K562 (cell line): ENCODE data around the gene ASB6. TPM values are rescaled to one million over a fixed set of nuclear protein-coding genes. Genes with fewer than 3 reads are reported as not detected.

Source experiments
- MCM7 ChIP-seq, 2 experiments: fragments of 450-650 bp; IDR thresholded peaks; 2 replicates each; pipeline ENCODE4 v1.6.1; 2016 to 2018
- MEIS2 ChIP-seq: fragments of 450-650 bp; IDR thresholded peaks from 2 replicates; pipeline ENCODE4 v1.6.1; 2014; ENCODE audit warnings: mild to moderate bottlenecking; ENCODE audit not compliant: partially characterized antibody
- RBM25 ChIP-seq: fragments of 200-400 bp; formaldehyde crosslinking; IDR thresholded peaks from 2 replicates; pipeline ENCODE4 v1.6.1; 2018; ENCODE audit warnings: low read length, low read depth, moderate library complexity; ENCODE audit not compliant: severe bottlenecking
- ZBTB1 ChIP-seq: sonication (generic); formaldehyde crosslinking; IDR thresholded peaks from 2 replicates; pipeline ENCODE4 v1.8.1; 2023; ENCODE audit warnings: missing genetic modification reagents, low read depth, mild to moderate bottlenecking, borderline replicate concordance
- ZNF124 ChIP-seq: sonication (generic); formaldehyde crosslinking; IDR thresholded peaks from 2 replicates; pipeline ENCODE4 v1.8.1; 2022; ENCODE audit warnings: missing genetic modification reagents
- ZNF146 ChIP-seq: IDR thresholded peaks from one replicate; pipeline ENCODE4 v1.6.1; 2018; ENCODE audit warnings: missing compliant biosample characterization; ENCODE audit not compliant: unreplicated experiment
- polyA plus RNA-seq, 8 experiments: library from polyadenylated mRNA; depleted of rRNA in 4 of 8; stranded (reverse) in 5 of 8; unstranded in 3 of 8; fragments of >200 nt; fragmentation: Nextera tagmentation in 2 of 8; fragmentation: Illumina TruSeq in 1 of 8; extraction: Ambion mirVana in 2 of 8; extraction: Trizol in 1 of 8; gene quantifications; 2 replicates each; pipeline versions ENCODE4 v1.2.1 to v1.2.3, GENCODE V29; 2011 to 2014; ENCODE audit warnings: inconsistent platforms in 1 of 8, missing spikeins in 1 of 8
- total RNA-seq, 7 experiments: library from RNA; depleted of rRNA in 6 of 7; stranded (reverse); fragments of >200 nt in 6 of 7; fragmentation: Illumina TruSeq in 2 of 7; extraction: Trizol in 2 of 7; gene quantifications; 2 replicates each; pipeline versions ENCODE4 v1.2.1 to v1.2.3, GENCODE V29; 2011 to 2021; ENCODE audit warnings: low replicate concordance in 1 of 7
- TF ChIP-seq, protein P1 (sequence below): fragments of 450-650 bp; IDR thresholded peaks from 2 replicates; pipeline ENCODE4 v1.6.1; 2018; ENCODE audit not compliant: partially characterized antibody
- TF ChIP-seq, protein P2 (sequence below): fragments of 450-650 bp; conservative IDR thresholded peaks from 2 replicates; pipeline ENCODE4 v1.6.1; 2016; ENCODE audit warnings: missing genetic modification characterization, low read depth, mild to moderate bottlenecking, control low read depth, missing compliant biosample characterization
- TF ChIP-seq, protein P3 (sequence below): fragments of 250-450 bp; sonication (Bioruptor Pico); IDR thresholded peaks from 2 replicates; pipeline ENCODE4 v1.9.0; 2021; ENCODE audit warnings: mild to moderate bottlenecking, inconsistent platforms
- TF ChIP-seq, protein P4 (sequence below): fragments of 150-350 bp; IDR thresholded peaks from 2 replicates; pipeline ENCODE4 v1.6.1; 2014; ENCODE audit warnings: low read depth, mild to moderate bottlenecking, low read length, borderline replicate concordance
- TF ChIP-seq, protein P5 (sequence below): IDR thresholded peaks from 2 replicates; pipeline ENCODE4 v1.6.1; 2011; ENCODE audit warnings: borderline replicate concordance, low read depth, mild to moderate bottlenecking, moderate library complexity, low read length; ENCODE audit not compliant: insufficient read depth, poor library complexity, severe bottlenecking

The ASB6 gene
- total and polyA plus RNA-seq, 9 of the 15 experiments (the other 6 are each of a cell fraction or from before 2014, with no cell fraction given), result 0.92 to 17.8 (median 11.3) TPM

DNA sequence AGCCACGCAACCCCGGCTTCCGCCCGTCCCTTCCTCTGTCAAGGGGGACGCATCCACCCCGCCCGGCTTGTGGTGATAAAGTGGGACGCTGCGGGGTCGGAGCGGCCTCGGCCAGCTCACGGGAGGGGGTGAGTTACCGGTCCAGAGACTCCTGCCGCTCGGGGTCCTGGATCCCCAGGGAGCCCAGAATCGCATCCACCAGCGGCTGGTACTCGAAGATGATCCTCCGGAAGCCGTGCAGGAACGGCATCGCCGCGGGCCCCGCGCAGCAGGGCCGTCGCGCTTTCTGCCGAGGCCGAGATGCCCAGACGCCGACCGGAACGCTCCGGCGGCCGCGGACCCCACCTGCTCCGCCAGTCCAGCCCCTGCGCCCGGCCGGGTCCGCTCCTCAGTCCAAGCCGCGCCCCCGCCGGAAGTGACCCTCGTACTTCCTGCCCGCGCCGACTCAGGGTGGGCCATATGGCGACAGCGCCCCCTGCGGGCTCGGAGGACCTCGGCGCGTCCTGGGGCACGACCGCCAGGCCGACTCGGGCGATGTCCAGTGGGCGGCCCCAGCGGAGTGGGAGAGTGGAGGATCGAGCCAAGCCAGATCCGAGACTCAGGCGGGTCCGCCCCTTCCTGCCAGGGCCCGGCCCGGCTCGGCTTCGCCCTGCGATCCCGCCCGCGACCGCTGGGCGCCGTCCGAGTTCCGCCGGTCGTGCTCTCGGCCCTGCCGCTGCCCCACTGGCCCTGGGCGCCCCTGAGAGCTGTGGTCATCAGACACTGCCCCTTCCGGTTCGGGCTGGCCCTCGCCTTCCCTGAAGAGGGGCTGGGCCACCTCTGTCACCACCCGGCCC, at the start of gene ASB6 (continued):
- TF ChIP-seq, protein P1, sequence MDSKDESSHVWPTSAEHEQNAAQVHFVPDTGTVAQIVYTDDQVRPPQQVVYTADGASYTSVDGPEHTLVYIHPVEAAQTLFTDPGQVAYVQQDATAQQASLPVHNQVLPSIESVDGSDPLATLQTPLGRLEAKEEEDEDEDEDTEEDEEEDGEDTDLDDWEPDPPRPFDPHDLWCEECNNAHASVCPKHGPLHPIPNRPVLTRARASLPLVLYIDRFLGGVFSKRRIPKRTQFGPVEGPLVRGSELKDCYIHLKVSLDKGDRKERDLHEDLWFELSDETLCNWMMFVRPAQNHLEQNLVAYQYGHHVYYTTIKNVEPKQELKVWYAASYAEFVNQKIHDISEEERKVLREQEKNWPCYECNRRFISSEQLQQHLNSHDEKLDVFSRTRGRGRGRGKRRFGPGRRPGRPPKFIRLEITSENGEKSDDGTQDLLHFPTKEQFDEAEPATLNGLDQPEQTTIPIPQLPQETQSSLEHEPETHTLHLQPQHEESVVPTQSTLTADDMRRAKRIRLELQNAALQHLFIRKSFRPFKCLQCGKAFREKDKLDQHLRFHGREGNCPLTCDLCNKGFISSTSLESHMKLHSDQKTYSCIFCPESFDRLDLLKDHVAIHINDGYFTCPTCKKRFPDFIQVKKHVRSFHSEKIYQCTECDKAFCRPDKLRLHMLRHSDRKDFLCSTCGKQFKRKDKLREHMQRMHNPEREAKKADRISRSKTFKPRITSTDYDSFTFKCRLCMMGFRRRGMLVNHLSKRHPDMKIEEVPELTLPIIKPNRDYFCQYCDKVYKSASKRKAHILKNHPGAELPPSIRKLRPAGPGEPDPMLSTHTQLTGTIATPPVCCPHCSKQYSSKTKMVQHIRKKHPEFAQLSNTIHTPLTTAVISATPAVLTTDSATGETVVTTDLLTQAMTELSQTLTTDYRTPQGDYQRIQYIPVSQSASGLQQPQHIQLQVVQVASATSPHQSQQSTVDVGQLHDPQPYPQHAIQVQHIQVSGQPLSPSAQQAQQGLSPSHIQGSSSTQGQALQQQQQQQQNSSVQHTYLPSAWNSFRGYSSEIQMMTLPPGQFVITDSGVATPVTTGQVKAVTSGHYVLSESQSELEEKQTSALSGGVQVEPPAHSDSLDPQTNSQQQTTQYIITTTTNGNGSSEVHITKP, result peak; percentile 42
- TF ChIP-seq ZNF124 (CRISPR knock-in tag), result no peak
- peak; percentile 68; the same call in 1 of the 2 replicates for TF ChIP-seq ZBTB1 (CRISPR knock-in tag)
- TF ChIP-seq, protein P2, sequence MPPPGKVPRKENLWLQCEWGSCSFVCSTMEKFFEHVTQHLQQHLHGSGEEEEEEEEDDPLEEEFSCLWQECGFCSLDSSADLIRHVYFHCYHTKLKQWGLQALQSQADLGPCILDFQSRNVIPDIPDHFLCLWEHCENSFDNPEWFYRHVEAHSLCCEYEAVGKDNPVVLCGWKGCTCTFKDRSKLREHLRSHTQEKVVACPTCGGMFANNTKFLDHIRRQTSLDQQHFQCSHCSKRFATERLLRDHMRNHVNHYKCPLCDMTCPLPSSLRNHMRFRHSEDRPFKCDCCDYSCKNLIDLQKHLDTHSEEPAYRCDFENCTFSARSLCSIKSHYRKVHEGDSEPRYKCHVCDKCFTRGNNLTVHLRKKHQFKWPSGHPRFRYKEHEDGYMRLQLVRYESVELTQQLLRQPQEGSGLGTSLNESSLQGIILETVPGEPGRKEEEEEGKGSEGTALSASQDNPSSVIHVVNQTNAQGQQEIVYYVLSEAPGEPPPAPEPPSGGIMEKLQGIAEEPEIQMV (tag), result peak; percentile 97
- TF ChIP-seq, protein P3, sequence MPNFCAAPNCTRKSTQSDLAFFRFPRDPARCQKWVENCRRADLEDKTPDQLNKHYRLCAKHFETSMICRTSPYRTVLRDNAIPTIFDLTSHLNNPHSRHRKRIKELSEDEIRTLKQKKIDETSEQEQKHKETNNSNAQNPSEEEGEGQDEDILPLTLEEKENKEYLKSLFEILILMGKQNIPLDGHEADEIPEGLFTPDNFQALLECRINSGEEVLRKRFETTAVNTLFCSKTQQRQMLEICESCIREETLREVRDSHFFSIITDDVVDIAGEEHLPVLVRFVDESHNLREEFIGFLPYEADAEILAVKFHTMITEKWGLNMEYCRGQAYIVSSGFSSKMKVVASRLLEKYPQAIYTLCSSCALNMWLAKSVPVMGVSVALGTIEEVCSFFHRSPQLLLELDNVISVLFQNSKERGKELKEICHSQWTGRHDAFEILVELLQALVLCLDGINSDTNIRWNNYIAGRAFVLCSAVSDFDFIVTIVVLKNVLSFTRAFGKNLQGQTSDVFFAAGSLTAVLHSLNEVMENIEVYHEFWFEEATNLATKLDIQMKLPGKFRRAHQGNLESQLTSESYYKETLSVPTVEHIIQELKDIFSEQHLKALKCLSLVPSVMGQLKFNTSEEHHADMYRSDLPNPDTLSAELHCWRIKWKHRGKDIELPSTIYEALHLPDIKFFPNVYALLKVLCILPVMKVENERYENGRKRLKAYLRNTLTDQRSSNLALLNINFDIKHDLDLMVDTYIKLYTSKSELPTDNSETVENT (CRISPR knock-in tag), result peak; percentile 100
- TF ChIP-seq, protein P4, sequence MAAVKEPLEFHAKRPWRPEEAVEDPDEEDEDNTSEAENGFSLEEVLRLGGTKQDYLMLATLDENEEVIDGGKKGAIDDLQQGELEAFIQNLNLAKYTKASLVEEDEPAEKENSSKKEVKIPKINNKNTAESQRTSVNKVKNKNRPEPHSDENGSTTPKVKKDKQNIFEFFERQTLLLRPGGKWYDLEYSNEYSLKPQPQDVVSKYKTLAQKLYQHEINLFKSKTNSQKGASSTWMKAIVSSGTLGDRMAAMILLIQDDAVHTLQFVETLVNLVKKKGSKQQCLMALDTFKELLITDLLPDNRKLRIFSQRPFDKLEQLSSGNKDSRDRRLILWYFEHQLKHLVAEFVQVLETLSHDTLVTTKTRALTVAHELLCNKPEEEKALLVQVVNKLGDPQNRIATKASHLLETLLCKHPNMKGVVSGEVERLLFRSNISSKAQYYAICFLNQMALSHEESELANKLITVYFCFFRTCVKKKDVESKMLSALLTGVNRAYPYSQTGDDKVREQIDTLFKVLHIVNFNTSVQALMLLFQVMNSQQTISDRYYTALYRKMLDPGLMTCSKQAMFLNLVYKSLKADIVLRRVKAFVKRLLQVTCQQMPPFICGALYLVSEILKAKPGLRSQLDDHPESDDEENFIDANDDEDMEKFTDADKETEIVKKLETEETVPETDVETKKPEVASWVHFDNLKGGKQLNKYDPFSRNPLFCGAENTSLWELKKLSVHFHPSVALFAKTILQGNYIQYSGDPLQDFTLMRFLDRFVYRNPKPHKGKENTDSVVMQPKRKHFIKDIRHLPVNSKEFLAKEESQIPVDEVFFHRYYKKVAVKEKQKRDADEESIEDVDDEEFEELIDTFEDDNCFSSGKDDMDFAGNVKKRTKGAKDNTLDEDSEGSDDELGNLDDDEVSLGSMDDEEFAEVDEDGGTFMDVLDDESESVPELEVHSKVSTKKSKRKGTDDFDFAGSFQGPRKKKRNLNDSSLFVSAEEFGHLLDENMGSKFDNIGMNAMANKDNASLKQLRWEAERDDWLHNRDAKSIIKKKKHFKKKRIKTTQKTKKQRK, result no peak
- TF ChIP-seq, protein P5, sequence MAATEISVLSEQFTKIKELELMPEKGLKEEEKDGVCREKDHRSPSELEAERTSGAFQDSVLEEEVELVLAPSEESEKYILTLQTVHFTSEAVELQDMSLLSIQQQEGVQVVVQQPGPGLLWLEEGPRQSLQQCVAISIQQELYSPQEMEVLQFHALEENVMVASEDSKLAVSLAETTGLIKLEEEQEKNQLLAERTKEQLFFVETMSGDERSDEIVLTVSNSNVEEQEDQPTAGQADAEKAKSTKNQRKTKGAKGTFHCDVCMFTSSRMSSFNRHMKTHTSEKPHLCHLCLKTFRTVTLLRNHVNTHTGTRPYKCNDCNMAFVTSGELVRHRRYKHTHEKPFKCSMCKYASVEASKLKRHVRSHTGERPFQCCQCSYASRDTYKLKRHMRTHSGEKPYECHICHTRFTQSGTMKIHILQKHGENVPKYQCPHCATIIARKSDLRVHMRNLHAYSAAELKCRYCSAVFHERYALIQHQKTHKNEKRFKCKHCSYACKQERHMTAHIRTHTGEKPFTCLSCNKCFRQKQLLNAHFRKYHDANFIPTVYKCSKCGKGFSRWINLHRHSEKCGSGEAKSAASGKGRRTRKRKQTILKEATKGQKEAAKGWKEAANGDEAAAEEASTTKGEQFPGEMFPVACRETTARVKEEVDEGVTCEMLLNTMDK, result peak; percentile 98
- TF ChIP-seq RBM25, result no peak
- TF ChIP-seq MCM7 (IDR thresholded peaks at IDR 0.05), result no peak
- TF ChIP-seq MEIS2, result peak; percentile 51
- TF ChIP-seq ZNF146, result no peak
